ENCODE results near the gene PEX11B.

The PEX11B gene

DNA sequence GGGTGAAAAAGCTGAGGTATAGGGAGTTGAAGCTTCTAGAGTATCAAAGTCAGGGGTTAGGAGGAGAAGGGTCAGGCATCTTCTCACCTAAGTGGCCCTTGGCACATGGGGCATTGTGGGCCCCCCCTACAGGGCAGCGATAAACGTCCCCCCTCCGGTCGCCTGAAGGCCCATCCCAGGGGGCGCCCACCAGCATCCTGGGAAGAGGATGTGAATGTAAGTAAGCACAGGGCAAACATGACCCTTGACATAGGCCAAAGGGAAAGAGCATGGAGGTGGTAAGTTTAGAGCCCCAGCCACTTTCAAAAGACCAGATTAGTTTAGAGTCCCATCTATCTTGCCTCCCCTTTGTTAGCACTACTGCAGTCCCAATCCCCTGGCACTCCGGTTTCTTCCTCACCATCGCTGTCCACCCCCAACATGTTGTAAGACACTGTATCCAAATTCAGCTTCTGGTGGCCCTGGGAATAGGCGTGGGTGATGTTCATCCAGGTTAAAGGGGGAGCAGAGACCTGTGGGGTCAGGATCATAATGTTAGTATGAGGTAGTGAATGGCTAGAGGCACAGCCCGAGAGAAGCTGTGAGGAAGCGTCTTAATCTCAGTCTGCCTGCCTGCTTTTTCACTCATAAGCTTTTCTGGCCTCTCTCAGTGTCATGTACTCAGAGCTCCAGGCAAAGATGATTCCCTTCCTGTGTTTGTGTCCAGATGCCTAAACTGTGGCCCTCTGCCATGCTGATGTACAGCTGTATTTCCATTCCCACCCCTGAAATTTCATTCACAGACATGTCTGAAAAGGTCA, 11.4 kb downstream of the PEX11B start:
- no peak for DNase-seq

DNA sequence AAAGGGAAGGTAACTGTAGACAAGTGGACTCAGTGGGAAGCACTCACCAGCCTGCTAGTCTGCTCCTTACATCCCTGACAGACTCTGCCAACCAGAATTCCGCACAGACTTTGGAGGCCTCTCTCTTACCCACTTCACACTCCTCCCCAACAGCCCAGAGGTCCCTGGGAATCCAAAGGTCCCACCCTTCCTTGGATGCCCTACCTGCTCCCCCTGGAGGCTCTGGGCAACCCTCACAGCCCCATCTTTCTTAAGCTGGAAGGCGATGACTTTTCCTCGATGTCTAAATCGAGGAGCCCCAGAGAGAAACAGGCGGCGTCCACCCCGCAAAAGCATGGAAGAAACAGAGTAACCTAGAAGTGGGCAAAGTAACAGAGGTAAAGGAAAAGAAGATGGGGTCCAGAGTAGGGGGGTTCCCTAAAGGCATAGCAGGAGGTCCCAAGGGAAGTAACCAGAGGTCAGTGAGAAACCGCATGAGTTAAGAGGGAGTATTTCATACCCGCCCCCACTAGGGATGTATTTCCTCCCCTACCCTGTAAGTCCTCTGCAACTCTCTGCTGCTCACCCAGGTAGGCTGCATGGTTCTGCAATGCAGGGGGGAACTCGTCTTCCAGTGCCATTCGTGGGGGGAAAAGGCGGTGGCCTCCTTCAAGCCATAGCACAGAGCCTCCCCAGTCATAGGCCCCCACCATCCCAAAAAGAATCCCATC, 17.1 kb downstream of the PEX11B start:
- DNase-seq, result no peak

DNA sequence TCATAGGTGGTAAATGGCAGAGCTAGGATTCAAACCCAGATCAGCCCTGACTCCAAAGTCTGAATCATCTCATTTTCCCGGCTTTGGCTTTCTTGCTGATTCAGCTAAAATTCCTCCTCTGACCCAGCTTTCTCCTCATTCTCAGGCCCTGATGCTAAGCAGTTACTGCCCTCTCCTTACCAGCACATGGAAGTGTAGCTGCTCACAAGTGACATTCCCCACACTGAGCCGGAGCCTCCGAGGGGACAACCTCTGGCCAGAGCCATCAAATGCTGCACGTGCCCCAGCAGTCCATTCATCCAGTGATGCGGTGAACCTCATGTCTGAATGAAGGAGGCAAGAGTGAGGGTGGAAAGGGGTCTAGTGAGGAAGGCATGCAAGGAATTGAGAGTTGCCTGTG, 19.8 kb downstream of the PEX11B start:
- DNase-seq, result no peak

DNA sequence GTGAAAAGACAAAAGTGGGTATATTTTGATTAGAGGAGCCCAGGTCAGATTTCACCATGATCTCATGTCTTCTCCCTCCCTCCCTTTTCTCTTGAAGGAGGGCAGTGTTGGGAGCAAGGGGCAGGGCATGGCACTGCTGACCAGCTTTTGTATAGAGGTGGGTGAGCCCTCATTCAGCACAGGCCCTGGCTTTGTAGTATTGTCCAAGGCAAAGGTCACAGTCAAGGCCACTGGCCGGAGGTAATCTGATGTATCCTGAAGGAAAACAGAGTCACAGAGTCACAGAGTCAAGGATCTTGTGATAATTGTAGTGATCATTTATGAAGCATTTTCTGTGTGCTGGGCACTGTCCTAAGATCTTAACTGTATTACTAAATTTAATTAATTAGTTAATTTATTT, 20.5 kb downstream of the PEX11B start:
- no peak for DNase-seq

DNA sequence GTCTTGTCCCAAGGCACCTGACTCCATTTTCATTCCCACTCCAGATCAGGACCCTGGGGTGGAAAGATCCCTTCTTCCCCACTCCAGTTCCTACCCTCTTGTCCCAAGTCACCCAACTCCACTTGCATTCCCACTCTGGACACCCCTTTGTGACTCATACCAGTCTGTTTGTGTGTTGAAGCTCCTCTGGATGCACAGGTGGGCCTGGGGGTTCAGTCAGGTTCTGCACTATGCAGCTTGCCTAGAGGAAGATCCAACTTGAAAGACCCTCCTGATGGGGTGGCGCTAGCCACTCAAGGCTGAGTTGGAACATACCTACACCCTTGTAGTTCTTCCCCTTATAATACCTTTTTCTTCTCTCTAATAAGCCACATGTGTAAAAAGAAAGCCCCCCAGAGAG, 23.0 kb downstream of the PEX11B start:
- no peak for DNase-seq

DNA sequence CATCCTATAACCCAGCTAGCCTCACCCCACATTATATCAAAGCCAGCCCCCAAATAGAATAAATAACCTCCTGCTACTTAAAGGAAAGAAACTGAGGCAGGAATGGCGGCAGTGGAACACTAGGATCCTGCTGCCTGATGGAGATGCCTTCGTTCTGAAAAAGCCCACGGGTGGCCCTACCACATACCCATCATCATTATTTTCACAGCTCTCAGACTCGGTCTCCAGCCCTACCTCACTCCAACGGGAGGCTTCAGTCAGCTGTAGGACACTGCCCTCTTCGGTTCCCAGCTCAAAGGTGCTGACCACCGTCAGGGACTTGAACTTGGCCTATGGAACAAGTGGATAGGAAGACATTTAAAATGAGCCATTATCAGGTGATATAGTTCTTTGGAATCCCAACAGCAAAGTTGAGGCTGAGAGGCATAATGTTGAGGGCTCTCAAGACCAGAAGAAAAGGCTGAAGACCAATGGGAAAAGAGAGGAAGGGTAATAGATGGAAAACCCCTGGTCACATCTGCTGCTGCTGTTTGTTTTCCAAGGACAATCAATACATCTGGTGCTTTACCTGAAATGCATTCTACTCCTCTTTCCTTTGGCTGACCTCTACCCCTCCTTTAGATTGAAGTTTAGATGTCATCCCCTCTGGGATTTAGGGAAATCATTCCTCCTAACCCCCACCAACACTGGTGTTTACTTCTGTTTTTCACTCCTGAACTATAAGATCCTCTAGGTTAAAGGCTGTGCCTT, 25.0 kb downstream of the PEX11B start:
- no peak for DNase-seq

DNA sequence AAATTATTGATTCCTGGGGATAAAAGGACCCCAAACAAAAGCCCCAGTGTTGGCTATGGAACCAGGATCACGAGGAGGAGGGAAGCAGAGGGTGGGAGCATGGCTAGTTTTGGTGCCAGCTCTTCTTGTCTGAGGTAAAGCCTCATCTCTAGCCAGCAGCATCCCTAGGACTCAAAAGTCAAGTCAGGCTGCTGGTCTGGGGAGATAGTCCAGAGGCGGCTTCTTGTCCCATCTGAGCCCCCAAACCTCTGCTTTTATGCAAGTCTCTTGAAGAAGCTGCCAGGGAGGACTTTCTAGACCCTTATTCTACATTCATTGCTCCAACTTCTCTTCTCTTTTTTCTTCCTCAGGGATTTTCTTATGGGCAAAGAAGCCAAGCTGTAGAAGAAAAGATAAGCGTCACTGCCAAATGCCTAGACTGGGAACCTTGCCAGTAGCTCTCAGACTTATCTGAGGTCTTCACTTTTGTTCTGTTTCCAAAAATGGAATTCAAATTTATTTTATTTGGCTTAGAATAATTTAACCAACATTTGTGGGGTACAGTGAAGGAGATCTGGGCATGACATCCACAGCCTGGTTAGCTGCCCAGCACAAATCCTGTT, 25.9 kb downstream of the PEX11B start:
- DNase-seq, result no peak

DNA sequence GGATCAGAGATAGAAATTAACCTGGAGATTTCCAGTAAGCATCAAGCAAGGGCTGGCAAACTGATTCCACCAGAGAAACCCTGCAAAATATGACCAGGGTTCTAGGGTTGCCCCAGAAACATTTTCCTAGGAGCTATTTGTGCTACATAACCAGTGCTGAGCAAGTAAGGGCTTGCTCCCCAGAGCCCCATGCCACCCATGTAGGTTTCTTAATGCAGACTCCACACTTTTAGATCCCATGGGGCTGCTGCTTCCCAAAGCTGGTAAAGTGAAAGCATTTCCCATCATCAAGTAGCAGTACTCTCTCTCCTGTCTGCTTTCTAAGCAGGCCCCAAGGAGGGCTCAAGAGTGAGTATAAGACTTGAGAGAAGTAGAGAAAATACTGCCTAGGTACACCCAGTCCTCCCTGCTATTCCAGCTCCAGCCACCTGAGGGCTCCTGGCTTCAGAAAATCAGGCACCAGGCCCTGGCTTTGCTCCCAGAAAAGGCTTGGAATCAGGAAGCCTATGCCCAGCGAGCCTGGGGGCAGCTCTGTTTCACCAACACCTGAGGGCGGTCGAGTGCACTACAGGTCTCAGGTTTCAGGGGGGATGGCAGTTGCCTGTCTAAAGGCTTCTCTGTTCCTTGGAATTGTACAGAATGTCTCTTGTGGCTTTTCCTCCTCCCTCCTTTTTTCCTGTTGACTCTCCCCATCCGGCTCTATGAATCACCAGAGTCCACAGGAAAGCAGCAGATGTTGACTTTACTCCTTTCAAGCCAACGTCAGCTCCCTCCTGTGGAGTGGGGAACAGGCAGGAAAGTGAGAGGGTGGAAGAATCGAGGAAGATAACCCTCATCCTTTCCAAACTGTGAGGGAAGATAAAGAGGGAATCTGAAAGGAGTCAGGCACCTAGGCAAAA, 26.7 kb downstream of the PEX11B start:
- peak; percentile 98 for DNase-seq

DNA sequence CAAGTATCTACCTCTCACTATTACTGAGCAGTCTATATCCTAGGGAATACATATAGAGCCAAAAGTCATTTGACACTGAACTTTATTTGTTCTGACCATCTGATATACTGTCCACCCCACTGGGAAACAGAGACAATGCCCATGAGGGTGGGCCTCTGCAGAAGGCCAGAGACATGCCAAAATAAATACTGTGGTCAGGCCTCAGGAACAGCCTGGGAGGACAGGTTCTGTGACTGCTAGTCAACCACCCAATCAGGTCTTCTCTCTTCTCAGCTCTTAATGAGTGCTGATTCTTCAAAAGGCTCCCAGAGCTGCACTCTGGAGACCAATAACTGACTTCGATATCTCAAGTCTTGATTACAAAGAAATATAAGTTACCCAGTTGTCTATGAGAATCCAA, 27.4 kb downstream of the PEX11B start:
- DNase-seq, result no peak

DNA sequence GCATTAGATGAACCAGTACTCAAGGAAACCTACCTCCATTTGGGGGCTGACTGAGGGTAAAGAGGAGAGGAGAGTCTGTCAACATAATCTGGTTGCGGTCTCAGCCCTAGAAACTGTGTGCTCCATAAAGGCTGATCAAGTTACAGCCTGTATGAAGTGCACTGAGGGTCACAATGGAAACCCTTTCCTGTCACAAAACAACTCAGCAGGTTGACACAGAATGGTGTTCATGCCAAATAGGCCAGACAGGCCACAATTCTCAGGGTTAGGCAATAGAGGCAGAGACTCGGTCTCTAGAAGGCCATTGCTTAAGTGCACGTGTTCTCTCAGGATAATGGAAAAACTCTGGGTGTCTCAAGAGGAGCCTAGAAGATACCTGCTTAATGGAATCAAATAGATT, 28.8 kb downstream of the PEX11B start:
- DNase-seq, result peak; percentile 66

DNA sequence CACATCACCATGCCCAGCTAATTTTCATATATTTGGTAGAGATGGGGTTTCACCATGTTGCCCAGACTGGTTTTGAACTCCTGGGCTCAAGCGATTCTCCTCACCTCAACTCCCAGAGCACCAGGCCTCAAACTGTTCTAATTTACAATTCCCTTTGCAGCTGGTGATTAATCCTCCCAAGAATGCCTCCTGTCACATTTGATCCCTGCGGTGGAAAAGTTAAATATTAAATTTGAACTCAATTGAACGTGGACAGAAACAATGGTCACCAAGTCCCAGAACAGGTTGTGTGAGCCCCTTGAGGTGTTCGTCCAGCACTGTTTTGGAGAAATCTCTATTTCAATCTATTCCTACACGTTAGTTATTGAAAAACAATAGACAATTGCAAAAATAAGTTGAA, 30.9 kb downstream of the PEX11B start:
- DNase-seq, result no peak

DNA sequence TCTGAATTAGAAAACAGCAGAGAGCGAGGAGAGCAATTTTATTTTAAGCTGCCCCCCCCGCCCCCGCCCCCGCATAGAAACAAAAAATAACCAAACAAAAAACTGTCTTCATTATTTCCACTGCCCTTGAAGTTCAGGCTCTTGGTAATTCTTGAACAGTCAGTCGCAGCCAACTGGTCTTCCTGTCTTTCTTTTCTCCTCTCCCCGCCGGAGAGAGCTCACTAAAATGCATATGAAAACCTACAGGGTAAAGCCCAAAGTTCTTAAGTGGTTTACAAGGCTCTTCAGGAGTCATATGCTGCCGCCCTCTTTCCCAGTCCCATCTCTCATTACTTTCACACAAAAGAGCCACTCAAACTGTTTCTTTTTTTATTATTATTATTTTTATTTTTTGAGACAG, 31.7 kb downstream of the PEX11B start:
- no peak for DNase-seq

DNA sequence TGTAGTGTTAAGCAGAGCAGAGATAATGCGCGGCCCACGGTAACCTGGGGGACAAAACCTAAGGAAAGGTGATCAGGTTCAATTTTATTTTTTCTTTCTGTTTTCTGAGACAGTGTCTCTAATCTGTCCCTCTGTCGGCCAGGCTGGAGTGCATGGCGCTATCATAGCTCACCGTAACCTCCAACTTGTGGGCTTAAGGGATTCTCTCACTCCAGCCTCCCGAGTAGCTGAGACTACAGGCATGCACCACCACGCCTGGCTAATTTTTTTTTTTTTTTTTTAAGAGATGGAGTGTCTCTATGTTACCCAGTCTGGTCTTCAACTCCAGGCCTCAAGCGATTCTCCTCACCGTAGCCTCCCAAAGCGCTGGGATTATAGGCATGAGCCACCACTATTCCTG, 32.1 kb downstream of the PEX11B start:
- DNase-seq, result no peak

DNA sequence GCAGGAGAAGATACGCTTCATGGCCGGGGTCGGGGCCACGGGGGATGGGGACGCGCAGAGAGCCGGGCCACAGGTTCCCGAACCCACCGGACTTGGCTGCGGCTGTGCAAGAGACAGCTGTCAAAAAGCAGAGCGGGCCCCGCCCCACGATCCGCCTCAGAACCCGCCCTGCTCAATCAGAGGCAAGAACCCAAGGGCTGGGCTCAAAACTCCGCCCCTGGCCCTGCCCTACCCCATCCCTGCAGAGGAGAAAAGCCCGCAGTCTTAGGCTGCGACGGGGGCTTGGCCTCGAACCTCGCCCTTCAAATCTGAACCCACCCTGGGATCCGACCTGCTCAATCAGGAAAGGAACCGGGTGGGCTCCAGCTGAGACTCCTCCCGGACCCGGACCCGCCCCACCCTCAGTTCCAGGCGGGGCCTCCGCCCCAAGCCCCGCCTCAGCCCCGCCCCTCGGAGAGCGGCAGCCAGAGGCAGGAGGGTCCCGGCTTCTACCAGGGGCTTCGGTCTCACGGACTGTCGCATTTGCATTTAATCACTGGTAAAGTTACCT, 32.7 kb downstream of the PEX11B start, which contains the start of gene ANKRD35:
Gene ANKRD35 (minus strand): TSS at position 129 of the 550 bp plus-strand sequence. CDS start 108 bp downstream, at position 21.
- peak; percentile 71 for DNase-seq

DNA sequence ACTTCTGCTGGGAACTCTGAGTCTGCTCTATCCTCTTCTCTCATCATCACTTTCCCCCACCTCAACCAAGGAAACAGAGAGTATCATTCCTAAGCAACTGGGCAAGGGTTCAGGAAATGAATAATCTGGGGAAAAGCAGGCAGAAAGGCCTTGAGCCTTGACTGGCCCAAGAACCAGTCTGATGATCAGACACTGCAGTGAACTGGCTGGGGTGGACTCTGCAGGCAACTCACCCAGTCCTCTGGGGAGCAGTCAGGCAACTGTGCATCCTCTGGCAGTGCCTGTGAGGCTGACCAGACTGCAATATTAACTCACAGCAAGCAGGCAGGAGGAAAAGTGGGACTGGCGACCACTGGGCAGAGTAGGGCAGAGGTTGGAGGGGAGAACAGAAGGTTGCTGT, 33.8 kb downstream of the PEX11B start:
- DNase-seq, result no peak

DNA sequence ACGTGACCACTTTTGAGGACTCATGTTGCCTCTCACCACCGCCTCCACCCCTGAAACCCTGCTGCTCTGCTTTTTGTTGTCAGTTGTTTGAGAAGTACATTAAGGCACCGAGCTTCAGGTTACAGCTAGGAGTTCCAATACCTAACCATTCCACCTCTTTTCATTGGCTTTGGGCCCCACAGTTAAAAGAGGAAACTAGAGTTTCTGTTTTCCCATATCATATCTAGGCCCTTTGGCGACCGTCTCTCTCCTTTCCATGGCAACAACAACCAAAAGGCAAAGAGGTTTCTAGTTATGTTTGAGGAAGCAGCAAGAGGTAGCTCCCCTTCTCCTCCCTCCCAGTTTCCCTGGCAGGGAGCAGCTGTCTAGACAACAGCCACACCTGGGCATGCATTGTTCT, 38.7 kb downstream of the PEX11B start:
- peak; percentile 100 for DNase-seq

DNA sequence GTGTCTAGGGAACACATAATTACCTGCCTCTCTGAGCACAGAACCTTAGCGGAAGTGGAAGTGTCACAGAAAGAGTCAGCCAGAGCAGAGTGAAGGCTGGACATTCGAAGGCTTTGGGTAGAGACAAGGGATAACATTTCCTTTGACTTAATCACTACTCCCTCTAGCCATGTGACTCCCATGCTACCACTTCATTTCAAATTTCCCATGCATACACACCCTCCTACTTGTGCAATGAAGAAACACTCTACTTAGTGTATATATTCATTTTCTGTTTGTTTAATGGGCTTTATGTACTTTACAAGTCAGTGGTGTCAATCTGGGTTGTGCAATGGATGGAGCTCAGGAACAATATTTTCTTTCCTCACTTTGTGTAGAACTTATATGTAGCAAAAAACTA, 39.8 kb downstream of the PEX11B start:
- peak; percentile 38 for DNase-seq

DNA sequence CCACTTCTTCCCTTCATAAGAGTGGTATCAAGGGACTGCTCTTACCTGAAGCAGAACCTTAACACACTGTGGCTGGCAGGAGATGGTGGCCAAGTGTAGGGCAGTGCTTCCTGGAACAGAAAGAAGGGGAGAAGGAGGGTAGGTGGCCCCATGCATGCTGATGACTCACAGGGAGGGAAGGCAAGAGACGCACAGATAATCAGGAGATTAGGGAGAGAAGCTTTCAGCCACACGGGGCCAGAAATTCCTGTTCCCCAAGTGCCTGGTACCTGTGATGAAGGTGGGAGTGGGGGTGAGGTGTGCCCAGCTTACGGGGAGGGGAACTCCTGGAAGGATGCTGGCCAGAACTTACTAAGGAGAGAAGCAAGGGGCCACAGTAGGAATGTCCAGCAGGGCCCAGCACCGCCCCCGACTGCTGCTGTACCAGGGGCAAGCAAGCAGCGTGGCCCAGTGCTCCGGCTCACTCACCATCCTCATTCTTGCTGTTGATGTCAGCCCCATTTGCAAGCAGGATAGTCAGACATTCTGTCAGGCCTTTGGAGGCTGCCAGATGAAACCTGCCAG, 40.5 kb downstream of the PEX11B start:
- DNase-seq, result no peak

DNA sequence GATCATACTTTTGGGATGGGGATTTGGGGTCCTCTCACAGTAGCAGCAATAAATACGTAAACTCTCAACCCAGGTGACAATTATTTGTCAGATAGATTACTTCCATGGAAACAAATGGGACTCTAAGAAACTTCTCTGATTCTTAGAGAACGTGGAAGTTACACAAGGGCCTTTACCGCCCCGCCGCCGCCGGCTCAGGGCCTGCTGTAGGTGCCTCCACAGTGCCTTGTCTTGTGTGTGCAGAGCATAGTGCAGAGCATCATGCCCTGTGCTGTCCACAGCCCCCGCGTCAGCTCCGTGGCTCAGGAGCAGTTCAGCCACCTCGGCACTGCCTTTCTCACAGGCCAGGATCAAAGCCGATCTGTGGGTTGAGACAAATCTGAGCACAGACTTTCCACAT, 43.9 kb downstream of the PEX11B start:
- DNase-seq, result no peak

DNA sequence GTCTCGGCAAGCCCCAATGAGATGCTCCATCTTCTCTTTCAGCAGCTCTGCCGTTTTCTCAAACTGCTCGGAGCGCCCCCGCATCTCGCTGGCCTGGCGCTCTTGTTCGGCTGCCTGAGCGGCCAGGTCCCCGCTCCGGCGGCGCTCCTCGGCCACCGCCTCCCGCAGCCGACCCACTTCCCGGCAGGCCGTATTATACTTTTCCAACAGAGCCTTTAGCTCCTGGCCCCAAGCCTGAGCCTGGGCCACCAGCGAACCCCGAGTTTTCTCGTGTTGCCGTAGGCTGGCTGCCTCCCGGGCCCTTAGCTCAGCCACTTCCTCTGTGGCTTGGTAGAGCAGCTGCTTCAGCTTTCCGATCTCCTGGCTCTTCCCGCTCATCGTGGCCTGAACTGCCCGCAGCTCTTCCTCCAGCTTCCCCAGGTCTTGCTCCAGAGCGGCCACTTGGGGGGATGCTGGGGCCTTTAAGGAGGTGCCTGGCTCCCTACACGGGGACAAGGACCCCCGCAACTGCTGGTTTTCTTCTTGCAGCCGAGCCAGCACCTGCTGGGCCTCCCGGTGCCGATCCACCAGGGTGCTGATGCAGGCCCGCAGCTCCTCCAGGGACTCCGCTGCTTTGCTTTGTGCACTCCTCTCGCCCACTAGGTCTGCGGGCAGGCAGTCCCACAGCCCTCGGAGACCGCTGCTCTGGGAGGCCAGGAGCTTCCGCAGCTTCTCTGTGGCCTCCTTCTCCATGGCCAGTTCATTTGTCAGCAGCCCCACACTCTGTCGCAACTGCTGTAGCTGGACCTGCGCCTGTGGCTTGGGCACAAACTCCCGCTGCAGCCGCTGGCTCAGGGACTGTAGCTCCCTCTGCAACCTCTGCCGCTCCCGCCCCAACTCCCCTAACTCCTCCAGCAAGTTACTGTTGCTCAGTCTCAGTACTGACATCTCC, 46.3 kb downstream of the PEX11B start:
- DNase-seq, result no peak
